ENCODE results near the gene RALGAPB.
"Not testable (repeated sequence)": the region's sequence is repeated elsewhere in the genome, so short reads cannot be mapped to it uniquely, and the experiment has no call there.

Gene RALGAPB

DNA sequence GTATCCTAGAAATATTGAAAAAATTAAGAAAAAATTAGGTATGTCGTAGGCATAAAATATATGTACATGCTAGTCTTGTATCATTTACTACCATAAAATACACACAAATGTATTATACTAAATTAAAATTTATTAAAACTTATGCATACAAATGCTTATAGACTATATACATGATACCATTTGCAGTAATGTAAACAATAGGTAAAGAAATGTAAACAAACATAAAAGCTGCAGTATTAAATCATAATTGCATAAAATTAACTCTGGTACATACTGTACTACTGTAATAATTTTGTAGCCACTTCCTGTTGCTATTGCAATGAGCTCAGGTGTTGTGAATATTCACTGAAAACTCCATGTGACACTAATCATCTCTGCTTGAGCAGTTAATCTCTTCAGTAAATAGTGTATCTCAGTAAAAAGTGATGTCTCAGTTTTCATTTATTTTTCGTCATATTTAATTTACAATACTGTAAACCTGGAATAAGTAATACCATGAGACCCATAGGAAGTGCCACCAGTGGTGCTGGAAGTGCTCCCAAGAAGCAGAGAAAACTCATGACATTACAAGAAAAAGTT is 29.3 kb downstream of the RALGAPB start:
- ATAC-seq (no peak), DNase-seq (ENCODE audit: low spot score in 2 of 2) (no peak)
- H3K9me3 Mint-ChIP-seq, result peaks cover 4% of the 10 kb centered on the region
- H3K27ac Mint-ChIP-seq, result no peak overlapping the region
- peaks cover 5% of the 10 kb centered on the region for H3K4me1 Mint-ChIP-seq
- peaks cover 60% of the 10 kb centered on the region for H3K36me3 Mint-ChIP-seq
- H3K4me3 Mint-ChIP-seq, result no peak overlapping the region

DNA sequence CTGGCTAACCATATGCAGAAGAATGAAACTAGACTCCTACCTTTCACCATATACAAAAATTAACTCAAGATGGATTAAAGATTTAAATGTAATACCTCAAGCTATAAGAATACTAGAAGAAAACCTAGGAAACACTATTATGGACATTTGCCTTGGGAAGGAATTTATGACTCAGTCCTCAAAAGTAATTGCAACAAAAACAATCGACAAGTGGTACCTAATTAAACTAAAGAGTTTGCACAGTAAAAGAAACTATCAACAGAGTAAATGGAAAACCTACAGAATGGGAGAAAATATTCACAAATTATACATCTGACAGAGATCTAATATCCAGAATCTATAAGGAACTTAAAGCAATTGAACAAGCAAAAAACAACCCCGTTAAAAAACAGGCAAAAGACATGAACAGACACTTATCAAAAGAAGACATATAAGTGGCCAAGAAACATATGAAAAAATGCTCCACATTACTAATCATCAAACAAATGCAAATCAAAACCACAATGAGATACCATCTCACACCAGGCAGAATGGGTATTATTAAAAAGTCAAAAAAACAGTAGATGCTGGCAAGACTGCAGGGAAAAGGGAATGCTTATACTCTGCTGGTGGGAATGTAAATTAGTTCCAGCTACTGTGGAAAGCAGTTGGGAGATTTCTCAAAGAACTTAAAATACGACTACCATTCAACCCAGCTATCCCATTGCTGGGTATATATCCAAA is 31.9 kb downstream of the RALGAPB start:
- Mint-ChIP-seq H3K4me1 (no peaks in the 10 kb centered on the region), H3K9me3 (peaks cover 4% of the 10 kb centered on the region), H3K4me3 (no peak overlapping the region), H3K27ac (no peak overlapping the region), H3K36me3 (peaks cover 57% of the 10 kb centered on the region)
- no peak for ATAC-seq
- no peak for DNase-seq (ENCODE audit: low spot score in 2 of 2)

DNA sequence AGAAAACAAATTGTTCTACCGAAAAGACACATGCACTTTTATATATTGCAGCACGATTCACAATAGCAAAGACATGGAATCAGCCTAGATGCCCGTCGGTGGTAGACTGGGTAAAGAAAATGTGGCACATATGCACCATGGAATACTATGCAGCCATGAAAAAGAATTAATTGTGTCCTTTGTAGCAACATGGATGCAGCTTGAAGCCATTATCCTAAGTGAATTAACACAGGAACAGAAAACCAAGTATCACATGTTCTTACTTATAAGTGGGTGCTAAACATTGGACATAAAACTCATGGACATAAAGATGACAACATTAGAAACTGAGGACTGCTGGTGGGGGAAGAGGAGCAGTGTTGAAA is 32.4 kb downstream of the RALGAPB start:
- DNase-seq (ENCODE audit: low spot score in 2 of 2) (no peak), ATAC-seq (no peak)
- Mint-ChIP-seq H3K27ac (no peak overlapping the region), H3K4me3 (no peak overlapping the region), H3K36me3 (peaks cover 57% of the 10 kb centered on the region), H3K4me1 (no peaks in the 10 kb centered on the region), H3K9me3 (peaks cover 4% of the 10 kb centered on the region)

DNA sequence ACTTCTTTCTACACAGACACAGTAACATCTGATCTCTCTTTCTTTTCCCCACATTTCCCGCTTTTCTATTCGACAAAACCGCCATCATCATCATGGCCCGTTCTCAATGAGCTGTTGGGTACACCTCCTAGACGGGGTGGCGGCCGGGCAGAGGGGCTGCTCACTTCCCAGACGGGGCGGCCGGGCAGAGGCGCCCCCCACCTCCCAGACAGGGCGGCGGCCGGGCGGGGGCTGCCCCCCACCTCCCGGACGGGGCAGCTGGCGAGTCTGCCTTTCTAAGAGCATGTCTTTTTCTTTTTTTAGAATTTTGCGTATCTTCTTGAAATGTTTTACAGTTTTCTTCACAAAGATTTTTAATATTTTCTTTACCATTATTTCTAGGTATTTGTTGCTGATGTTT is 39.1 kb downstream of the RALGAPB start:
- not testable (repeated sequence) for H3K27ac Mint-ChIP-seq; DNase-seq (ENCODE audit: low spot score in 2 of 2); H3K9me3 Mint-ChIP-seq; H3K4me1 Mint-ChIP-seq; ATAC-seq; H3K4me3 Mint-ChIP-seq
- H3K36me3 Mint-ChIP-seq, result peaks cover 89% of the 10 kb centered on the region

DNA sequence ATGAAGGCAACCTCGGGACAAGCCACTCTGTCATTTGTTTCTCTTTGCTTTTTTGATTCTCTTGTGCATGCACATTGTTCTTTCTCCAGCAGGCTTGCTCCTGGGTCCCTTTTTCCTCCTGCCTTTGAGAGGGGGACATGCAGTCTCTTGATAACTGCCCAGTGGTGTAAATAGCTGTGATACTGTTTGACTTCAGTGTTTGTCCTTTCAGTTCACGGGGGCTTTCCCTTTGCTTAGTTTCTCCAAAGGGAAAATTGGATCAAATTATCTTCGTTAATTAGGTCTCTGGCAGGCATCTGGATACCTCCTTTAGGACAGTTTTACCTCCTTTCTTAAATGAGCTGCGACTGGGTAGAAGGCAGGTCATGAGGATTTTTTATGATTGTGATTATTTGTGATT is 41.5 kb downstream of the RALGAPB start:
- ATAC-seq (no peak), DNase-seq (ENCODE audit: low spot score in 2 of 2) (no peak)
- H3K9me3 Mint-ChIP-seq, result no peaks in the 10 kb centered on the region
- no peak overlapping the region for H3K27ac Mint-ChIP-seq
- peaks cover 5% of the 10 kb centered on the region for H3K4me1 Mint-ChIP-seq
- H3K4me3 Mint-ChIP-seq, result no peak overlapping the region
- H3K36me3 Mint-ChIP-seq, result peaks cover 94% of the 10 kb centered on the region

DNA sequence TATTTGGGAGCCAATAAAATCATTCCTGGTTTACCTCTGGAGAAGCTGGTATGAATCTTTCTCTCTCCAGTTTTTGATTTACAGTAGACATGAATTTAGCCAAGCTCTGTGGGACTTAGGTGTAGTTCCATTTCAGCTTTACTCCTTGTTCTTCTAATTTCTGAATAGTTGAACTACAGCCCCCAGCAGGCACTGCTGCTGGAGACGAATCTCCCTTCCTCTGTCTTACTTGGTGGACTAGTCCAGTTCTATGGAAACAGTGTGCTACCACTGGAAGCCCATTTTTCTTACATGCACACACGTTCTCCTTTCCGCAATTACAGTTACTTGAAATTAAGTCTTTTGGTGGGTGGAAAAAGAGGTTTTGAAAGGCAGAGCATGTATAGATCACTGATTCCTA is 42.3 kb downstream of the RALGAPB start:
- Mint-ChIP-seq H3K4me3 (no peak overlapping the region), H3K4me1 (peaks cover 5% of the 10 kb centered on the region), H3K27ac (no peak overlapping the region), H3K36me3 (peaks cover 94% of the 10 kb centered on the region), H3K9me3 (no peaks in the 10 kb centered on the region)
- DNase-seq (ENCODE audit: low spot score in 2 of 2), result no peak
- ATAC-seq, result no peak

DNA sequence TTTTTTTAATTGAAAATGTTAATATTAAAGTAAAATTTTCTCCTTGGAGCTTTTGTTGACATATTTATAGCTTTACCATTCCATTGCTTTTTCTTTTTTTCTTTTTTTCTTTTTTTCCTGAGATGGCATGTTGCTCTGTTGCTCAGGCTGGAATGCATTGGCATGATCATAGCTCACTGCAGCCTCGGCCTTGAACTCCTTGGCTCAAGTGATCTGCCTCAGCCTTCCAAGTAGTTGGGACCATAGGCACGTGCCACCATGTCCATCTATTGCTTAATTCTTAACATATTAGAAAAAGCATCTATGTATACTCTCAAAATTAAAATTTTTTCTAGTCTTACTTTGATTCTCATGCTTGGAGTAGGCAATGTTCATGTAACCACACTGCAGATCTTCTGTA is 43.0 kb downstream of the RALGAPB start:
- no peak for DNase-seq (ENCODE audit: low spot score in 2 of 2)
- Mint-ChIP-seq H3K27ac (no peak overlapping the region), H3K9me3 (no peaks in the 10 kb centered on the region), H3K36me3 (peaks cover 92% of the 10 kb centered on the region), H3K4me3 (no peak overlapping the region), H3K4me1 (peaks cover 5% of the 10 kb centered on the region)
- ATAC-seq, result no peak

DNA sequence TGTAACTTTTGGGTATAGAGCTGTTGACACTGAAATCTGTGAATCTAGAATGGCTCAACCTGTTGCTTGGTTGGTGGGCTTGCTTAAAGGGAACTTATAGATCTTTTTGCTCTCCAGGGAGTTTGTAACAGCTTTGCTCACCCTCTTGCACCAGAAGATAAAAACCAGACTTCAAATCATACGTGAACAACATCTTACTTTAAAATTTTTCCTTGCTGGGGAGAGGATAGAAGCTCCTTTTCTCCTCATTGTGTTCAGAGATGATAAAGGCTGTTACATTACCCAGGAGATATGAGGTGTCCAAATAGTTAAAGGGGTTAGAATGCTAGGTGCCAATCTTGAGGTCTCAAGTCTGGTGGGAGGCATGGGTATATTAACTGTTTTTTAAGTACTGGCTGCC is 46.8 kb downstream of the RALGAPB start:
- Mint-ChIP-seq H3K36me3 (peaks cover 95% of the 10 kb centered on the region), H3K4me3 (no peak overlapping the region), H3K9me3 (no peaks in the 10 kb centered on the region), H3K4me1 (peaks cover 1% of the 10 kb centered on the region), H3K27ac (no peak overlapping the region)
- ATAC-seq (no peak), DNase-seq (ENCODE audit: low spot score in 2 of 2) (no peak)

DNA sequence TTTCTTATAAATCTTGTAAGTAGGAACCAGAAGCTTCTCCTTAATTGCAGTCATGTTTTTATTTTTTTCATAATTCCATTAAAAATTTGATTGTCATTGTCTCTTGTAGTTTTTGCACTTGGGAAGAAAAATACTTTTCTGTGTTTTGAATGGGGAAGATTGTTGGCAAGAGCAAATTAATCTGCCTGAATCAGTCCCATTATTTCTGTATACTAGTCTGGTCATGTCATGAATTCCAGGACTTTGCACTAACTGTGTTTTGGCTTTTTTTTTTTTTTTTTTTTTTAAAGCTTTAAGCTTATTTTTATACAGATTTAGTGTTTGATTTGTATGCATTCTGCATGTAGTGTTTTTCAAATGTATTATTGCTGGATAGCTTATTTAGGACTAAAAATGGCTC is 47.6 kb downstream of the RALGAPB start:
- DNase-seq (ENCODE audit: low spot score in 2 of 2) (no peak), ATAC-seq (no peak)
- Mint-ChIP-seq H3K4me3 (no peak overlapping the region), H3K36me3 (peaks cover 95% of the 10 kb centered on the region), H3K9me3 (no peaks in the 10 kb centered on the region), H3K27ac (no peak overlapping the region), H3K4me1 (no peaks in the 10 kb centered on the region)

DNA sequence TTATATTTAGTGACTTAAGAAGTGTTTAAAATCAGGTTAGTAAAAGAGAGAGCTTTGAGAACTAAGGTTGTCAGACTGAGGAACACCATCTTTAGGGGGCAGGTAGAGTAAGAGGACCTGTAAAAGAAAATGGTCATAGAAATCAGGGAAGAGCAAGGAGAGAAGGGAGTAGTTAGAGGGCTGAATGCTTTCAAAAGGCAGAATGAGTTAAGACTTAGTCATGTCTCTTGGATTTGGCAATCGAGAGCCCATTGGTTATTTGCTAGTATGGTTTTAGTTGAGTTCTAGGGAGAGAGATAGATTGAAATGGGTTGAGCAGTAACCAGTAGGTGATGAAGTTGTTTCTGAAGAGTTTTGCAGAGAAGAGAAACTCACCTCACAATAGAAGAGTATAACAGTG is 51.1 kb downstream of the RALGAPB start:
- Mint-ChIP-seq H3K4me3 (no peak overlapping the region), H3K27ac (peak overlapping the region; percentile 2), H3K36me3 (peaks cover 87% of the 10 kb centered on the region), H3K4me1 (no peaks in the 10 kb centered on the region), H3K9me3 (no peaks in the 10 kb centered on the region)
- DNase-seq (ENCODE audit: low spot score in 2 of 2) (no peak), ATAC-seq (no peak)

DNA sequence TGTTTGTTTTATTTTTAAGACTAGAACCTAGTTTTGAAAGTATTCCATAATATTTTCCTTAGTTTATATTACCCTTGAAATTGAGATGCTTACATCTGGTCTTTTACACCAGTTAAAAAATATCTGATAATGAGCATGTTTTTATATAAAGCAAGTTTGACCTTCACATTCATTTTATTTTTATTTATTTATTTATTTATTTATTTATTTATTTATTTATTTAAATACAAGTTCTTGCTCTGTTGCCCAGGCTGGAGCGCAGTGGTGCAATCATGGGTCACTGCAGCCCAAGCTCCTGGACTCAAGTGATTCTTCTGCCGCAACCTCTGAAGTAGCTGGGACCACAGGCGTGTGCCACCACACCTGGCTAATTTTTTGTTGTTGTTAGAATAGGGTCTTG is 55.5 kb downstream of the RALGAPB start:
- DNase-seq (ENCODE audit: low spot score in 2 of 2) (no peak), ATAC-seq (no peak)
- Mint-ChIP-seq H3K36me3 (peaks cover 89% of the 10 kb centered on the region), H3K4me1 (no peaks in the 10 kb centered on the region), H3K27ac (no peak overlapping the region), H3K4me3 (no peak overlapping the region), H3K9me3 (no peaks in the 10 kb centered on the region)

DNA sequence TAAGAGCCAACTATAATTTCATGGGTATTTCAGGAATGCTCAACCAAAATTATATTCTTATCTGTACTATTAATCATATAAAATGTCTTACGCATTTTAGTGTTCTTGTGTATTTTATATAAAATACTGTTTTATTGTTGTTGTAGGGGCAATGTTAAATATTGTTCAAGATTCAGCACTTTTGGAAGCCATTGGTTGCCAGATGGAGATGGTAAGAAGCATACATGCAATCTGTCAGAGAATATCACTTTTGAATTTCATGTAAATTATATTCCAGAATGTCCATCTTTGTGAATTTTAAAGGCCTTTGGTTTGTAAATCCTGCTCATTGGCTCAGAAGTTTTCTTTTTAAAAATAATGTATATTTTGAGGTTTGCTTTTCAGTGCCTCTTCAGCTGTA is 58.4 kb downstream of the RALGAPB start:
- DNase-seq (ENCODE audit: low spot score in 2 of 2) (no peak), ATAC-seq (no peak)
- H3K36me3 Mint-ChIP-seq, result peaks cover 92% of the 10 kb centered on the region
- H3K4me1 Mint-ChIP-seq, result peaks cover 4% of the 10 kb centered on the region
- H3K27ac Mint-ChIP-seq, result no peak overlapping the region
- no peak overlapping the region for H3K4me3 Mint-ChIP-seq
- no peaks in the 10 kb centered on the region for H3K9me3 Mint-ChIP-seq

DNA sequence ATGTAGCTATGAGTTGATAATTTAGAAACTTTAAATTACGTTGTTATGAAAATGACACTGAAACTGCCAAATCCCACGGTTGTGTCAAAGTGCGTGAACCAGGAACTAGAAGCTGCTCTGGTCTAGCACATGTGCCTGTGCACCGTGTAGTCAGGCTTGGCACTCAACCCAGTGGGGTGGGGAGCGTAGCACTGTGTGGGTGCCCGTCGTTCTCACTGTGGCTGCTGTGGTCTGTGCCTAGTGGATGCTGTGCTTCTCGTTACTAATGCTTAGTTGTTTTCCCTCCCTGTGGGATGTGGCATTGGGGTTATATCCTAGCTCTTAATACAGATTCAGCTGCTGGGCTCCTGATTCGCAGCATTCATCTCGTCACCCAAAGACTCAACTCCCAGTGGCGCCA is 62.1 kb downstream of the RALGAPB start:
- ATAC-seq (peak; percentile 94), DNase-seq (ENCODE audit: low spot score in 2 of 2) (peak; percentile 3 to 56)
- Mint-ChIP-seq H3K9me3 (no peaks in the 10 kb centered on the region), H3K27ac (no peak overlapping the region), H3K4me1 (peaks cover 4% of the 10 kb centered on the region), H3K36me3 (peaks cover 100% of the 10 kb centered on the region), H3K4me3 (no peak overlapping the region)

DNA sequence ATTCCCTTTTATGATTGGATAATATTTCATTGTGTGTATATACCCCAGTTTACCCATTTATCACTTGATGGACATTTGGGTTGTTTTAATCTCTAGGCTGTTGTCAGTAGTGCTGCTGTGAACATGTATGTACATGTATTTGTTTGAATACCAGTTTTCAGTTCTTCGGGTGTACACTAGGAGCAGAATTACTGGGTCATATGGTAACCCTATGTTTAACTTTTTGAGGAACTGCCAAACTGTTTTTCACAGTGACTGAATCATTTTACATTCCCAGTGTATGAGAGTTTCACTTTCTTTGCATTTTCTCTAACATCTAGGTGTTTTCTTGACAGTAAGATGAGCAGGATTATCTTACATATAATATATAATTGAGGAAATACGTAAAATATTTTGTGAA is 63.7 kb downstream of the RALGAPB start:
- no peak for ATAC-seq
- no peak for DNase-seq (ENCODE audit: low spot score in 2 of 2)
- peaks cover 4% of the 10 kb centered on the region for H3K4me1 Mint-ChIP-seq
- no peak overlapping the region for H3K4me3 Mint-ChIP-seq
- no peak overlapping the region for H3K27ac Mint-ChIP-seq
- H3K36me3 Mint-ChIP-seq, result peaks cover 100% of the 10 kb centered on the region
- H3K9me3 Mint-ChIP-seq, result no peaks in the 10 kb centered on the region

DNA sequence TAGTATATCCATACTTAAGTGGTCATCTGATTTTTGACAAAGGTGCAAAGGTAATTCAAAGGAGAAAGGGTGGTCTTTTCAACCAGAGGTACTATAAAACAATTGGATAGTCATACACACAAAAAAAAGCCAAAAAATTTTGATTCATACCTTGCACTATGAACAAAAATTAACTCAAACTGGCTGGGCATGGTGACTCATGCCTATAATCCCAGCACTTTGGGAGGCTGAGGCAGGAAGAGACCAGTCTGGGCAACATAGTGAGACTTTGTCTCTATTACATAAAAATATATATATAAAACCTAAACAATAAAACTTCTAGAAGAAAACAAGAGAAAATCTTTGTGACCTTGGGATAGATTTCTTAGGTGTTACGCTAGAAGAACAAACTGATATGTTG is 64.5 kb downstream of the RALGAPB start:
- Mint-ChIP-seq H3K36me3 (peaks cover 100% of the 10 kb centered on the region), H3K4me3 (no peak overlapping the region), H3K9me3 (no peaks in the 10 kb centered on the region), H3K27ac (no peak overlapping the region), H3K4me1 (peaks cover 4% of the 10 kb centered on the region)
- DNase-seq (ENCODE audit: low spot score in 2 of 2) (no peak), ATAC-seq (no peak)

DNA sequence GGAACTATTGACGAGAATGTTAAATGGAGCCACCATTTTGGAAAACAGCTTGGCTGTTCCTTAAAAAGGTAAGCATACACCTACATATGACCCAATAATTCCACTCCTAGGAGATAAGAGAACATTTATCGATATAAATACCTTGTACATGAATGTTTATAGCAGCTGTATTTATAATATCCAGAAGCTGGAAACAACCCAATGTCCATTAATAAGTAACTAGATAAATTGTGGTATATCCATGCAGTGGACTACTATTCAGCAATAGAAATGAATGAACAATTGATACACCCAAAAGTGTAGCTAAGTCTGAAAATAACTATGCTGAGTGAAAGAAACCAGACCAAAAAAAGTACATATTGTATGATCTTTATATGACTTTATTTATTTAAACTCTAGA is 66.1 kb downstream of the RALGAPB start:
- Mint-ChIP-seq H3K4me3 (no peak overlapping the region), H3K36me3 (peaks cover 97% of the 10 kb centered on the region), H3K27ac (no peak overlapping the region), H3K4me1 (peaks cover 4% of the 10 kb centered on the region), H3K9me3 (no peaks in the 10 kb centered on the region)
- DNase-seq (ENCODE audit: low spot score in 2 of 2) (no peak), ATAC-seq (no peak)

Data from stimulated activated effector memory CD8-positive, alpha-beta T cell treated with anti-CD3 and anti-CD28 coated beads, Interleukin-12 subunit alpha, Interleukin-12 subunit beta, amount 100 ng/mL, for 72 hours (primary cell).